SU-DHL-6 (cell line): ENCODE data around the gene FLACC1.

Source experiments
- H2AFZ ChIP-seq: fragments of 200-600 bp; sonication (generic); 2 replicates; pipeline ENCODE4 v1.6.1; 2014; ENCODE audit warnings: low read depth, mild to moderate bottlenecking, moderate library complexity, mixed read lengths, antibody characterized with exemption, low read length; ENCODE audit not compliant: severe bottlenecking
- H3F3A ChIP-seq: fragments of 200-600 bp; shearing (Covaris generic); 2 replicates; pipeline ENCODE4 v1.6.0; 2016; ENCODE audit warnings: antibody characterized with exemption, mild to moderate bottlenecking; ENCODE audit not compliant: insufficient read depth
- H3K27ac ChIP-seq: fragments of 200-600 bp; sonication (generic); 2 replicates; pipeline ENCODE4 v1.5.1; 2016; ENCODE audit warnings: low read depth, mild to moderate bottlenecking, low read length, moderate library complexity, mixed read lengths
- H3K27me3 ChIP-seq: fragments of 200-600 bp; sonication (generic), shearing (Covaris generic); 2 replicates; pipeline ENCODE4 v1.6.0; 2014; ENCODE audit warnings: mild to moderate bottlenecking, low read length
- H3K36me3 ChIP-seq: fragments of 200-600 bp; sonication (generic); 2 replicates; pipeline ENCODE4 v1.6.1; 2014; ENCODE audit warnings: mild to moderate bottlenecking, low read length, mixed read lengths
- H3K4me2 ChIP-seq: fragments of 300-600, 200-600 bp; shearing (Covaris generic), sonication (generic); 2 replicates; pipeline ENCODE4 v1.6.0; 2014; ENCODE audit warnings: low read length, low read depth, mild to moderate bottlenecking; ENCODE audit not compliant: poor library complexity, severe bottlenecking
- H3K4me3 ChIP-seq: fragments of 200-600 bp; sonication (generic); 2 replicates; pipeline ENCODE4 v1.5.1; 2014; ENCODE audit warnings: antibody characterized with exemption, low read length, mild to moderate bottlenecking, mixed read lengths; ENCODE audit not compliant: insufficient read depth, poor library complexity, severe bottlenecking
- H3K79me2 ChIP-seq: fragments of 200-600 bp; sonication (generic); 2 replicates; pipeline ENCODE4 v1.6.1; 2014; ENCODE audit warnings: mild to moderate bottlenecking, low read length, moderate library complexity; ENCODE audit not compliant: insufficient read depth
- H3K9ac ChIP-seq: fragments of 200-600 bp; sonication (generic); 2 replicates; pipeline ENCODE4 v1.7.0; 2014; ENCODE audit warnings: mild to moderate bottlenecking, low read length
- H3K9me2 ChIP-seq: fragments of 200-600 bp; sonication (generic); replicated peaks from 2 replicates; pipeline ENCODE4 v1.6.1; 2014; ENCODE audit warnings: low read length; ENCODE audit not compliant: insufficient read depth
- H3K9me3 ChIP-seq: fragments of 200-600 bp; sonication (generic); 2 replicates; pipeline ENCODE4 v1.6.1; 2014; ENCODE audit warnings: low read length, mixed read lengths; ENCODE audit not compliant: insufficient read depth
- H4K20me1 ChIP-seq: fragments of 200-600 bp; sonication (generic); 2 replicates; pipeline ENCODE4 v1.6.1; 2014; ENCODE audit warnings: low read depth, mild to moderate bottlenecking, antibody characterized with exemption, low read length, moderate library complexity, mixed read lengths
- CTCF ChIP-seq: fragments of 200-600 bp; sonication (generic); IDR thresholded peaks from one replicate; pipeline ENCODE4 v1.5.1; 2017; ENCODE audit warnings: antibody characterized with exemption, mild to moderate bottlenecking, low read length, moderate library complexity; ENCODE audit not compliant: insufficient read depth, poor library complexity, severe bottlenecking
- EZH2phosphoT487 ChIP-seq: fragments of 200-600 bp; sonication (generic), shearing (Covaris generic); conservative IDR thresholded peaks from 2 replicates; pipeline ENCODE4 v1.6.1; 2018; ENCODE audit warnings: mild to moderate bottlenecking, antibody characterized with exemption, low read length, moderate library complexity, mixed read lengths

The FLACC1 gene

GRCh38 chr2:201342923-201343322 is 14.2 kb downstream of the FLACC1 start:
- H3K4me3 ChIP-seq, result no peak overlapping the region
- H3K9me2 ChIP-seq, result no peaks in the 10 kb centered on the region
- no peak overlapping the region for H3K9ac ChIP-seq
- H4K20me1 ChIP-seq, result no peaks in the 10 kb centered on the region
- no peak overlapping the region for H2AFZ ChIP-seq
- H3K4me2 ChIP-seq, result no peak overlapping the region
- H3K27ac ChIP-seq, result no peak overlapping the region
- TF ChIP-seq EZH2phosphoT487 (no peak), CTCF (no peak)
- no peaks in the 10 kb centered on the region for H3K27me3 ChIP-seq
- no peaks in the 10 kb centered on the region for H3K36me3 ChIP-seq
- H3K79me2 ChIP-seq, result no peaks in the 10 kb centered on the region
- H3F3A ChIP-seq, result no peaks in the 10 kb centered on the region
- no peaks in the 10 kb centered on the region for H3K9me3 ChIP-seq

GRCh38 chr2:201329409-201329808 is 27.7 kb downstream of the FLACC1 start:
- Histone ChIP-seq H3K9me2 (no peaks in the 10 kb centered on the region), H3F3A (no peaks in the 10 kb centered on the region), H3K4me2 (no peak overlapping the region), H3K9ac (no peak overlapping the region), H3K27ac (no peak overlapping the region), H3K79me2 (no peaks in the 10 kb centered on the region), H3K27me3 (no peaks in the 10 kb centered on the region), H3K4me3 (no peak overlapping the region), H2AFZ (no peak overlapping the region), H3K9me3 (0 out of 2 replicates have a peak, but pooled peaks cover 4% of the 10 kb centered on the region), H3K36me3 (no peaks in the 10 kb centered on the region), H4K20me1 (no peaks in the 10 kb centered on the region)
- no peak for TF ChIP-seq EZH2phosphoT487
- TF ChIP-seq CTCF, result no peak

GRCh38 chr2:201327678-201328077 is 29.5 kb downstream of the FLACC1 start:
- no peak for TF ChIP-seq EZH2phosphoT487
- no peak for TF ChIP-seq CTCF
- Histone ChIP-seq H3K4me2 (no peak overlapping the region), H2AFZ (no peak overlapping the region), H3K9me3 (peaks cover 4% of the 10 kb centered on the region; the same call in 1 of the 2 replicates), H3K27ac (no peak overlapping the region), H4K20me1 (no peaks in the 10 kb centered on the region), H3K4me3 (no peak overlapping the region), H3K9me2 (no peaks in the 10 kb centered on the region), H3K79me2 (no peaks in the 10 kb centered on the region), H3K36me3 (no peaks in the 10 kb centered on the region), H3K27me3 (no peaks in the 10 kb centered on the region), H3F3A (no peaks in the 10 kb centered on the region), H3K9ac (no peak overlapping the region)
